PC-3 (cell line): ENCODE results near the gene MACROD2. TPM values are rescaled to one million over a fixed set of nuclear protein-coding genes. Genes with fewer than 3 reads are reported as not detected.

Source experiments
- ATAC-seq: fragments of 200-7000 bp; cut with Tn5 transposase; 2 replicates; pipeline ENCODE4 v1.9.1; 2020; ENCODE audit warnings: mild to moderate bottlenecking, moderate library complexity
- BruUV-seq: library from RNA; stranded (reverse); fragments of 400-500 nt; replicated peaks from 2 replicates; lab custom pipeline; 2021; lab: Mats Ljungman, UMichigan
- CTCF ChIA-PET: fragments of 300-600 bp; sonication (Branson Sonifier 250); formaldehyde crosslinking; loops from one replicate; lab custom pipeline; 2022; ENCODE audit warnings: antibody characterized with exemption; lab: Charles Lee
- POLR2A ChIA-PET: fragments of 300-600 bp; sonication (Branson Sonifier 250); formaldehyde crosslinking; loops from one replicate; lab custom pipeline; 2022; ENCODE audit warnings: antibody characterized with exemption; ENCODE audit not compliant: unreplicated experiment; lab: Charles Lee
- DNase-seq: peaks from one replicate; pipeline ENCODE4 v3.0.0-alpha.2; 2015
- H2AFZ ChIP-seq: fragments of 300-600 bp; sonication (generic); 2 replicates; pipeline ENCODE4 v1.6.0; 2016; ENCODE audit warnings: antibody characterized with exemption, low read length
- H3F3A ChIP-seq: fragments of 300-600 bp; sonication (generic); one replicate; pipeline ENCODE4 v1.6.0; 2017; ENCODE audit warnings: antibody characterized with exemption, low read length, control low read depth, mild to moderate bottlenecking; ENCODE audit not compliant: unreplicated experiment
- H3K27ac ChIP-seq: fragments of 300-600 bp; sonication (generic); 2 replicates; pipeline ENCODE4 v1.5.1; 2016; ENCODE audit warnings: mild to moderate bottlenecking, low read length
- H3K27me3 ChIP-seq: fragments of 300-600 bp; sonication (generic); 2 replicates; pipeline ENCODE4 v1.6.1; 2016; ENCODE audit warnings: low read length, mixed read lengths
- H3K36me3 ChIP-seq: fragments of 300-600 bp; sonication (generic); 2 replicates; pipeline ENCODE4 v1.6.1; 2016; ENCODE audit warnings: low read depth, mixed run types, low read length, mixed read lengths
- H3K4me1 ChIP-seq: fragments of 300-600 bp; sonication (generic); 2 replicates; pipeline ENCODE4 v1.5.1; 2016; ENCODE audit warnings: low read length; ENCODE audit not compliant: insufficient read depth
- H3K4me2 ChIP-seq: fragments of 300-600 bp; sonication (generic); 2 replicates; pipeline ENCODE4 v1.6.0; 2016; ENCODE audit warnings: low read length
- H3K4me3 ChIP-seq: fragments of 300-600 bp; sonication (generic); 2 replicates; pipeline ENCODE4 v1.5.1; 2016; ENCODE audit warnings: mild to moderate bottlenecking, low read length, mixed read lengths
- H3K79me2 ChIP-seq: fragments of 300-600 bp; sonication (generic); 2 replicates; pipeline ENCODE4 v1.6.1; 2017; ENCODE audit warnings: low read length, mixed read lengths
- H3K9ac ChIP-seq: fragments of 300-600 bp; sonication (generic); 2 replicates; pipeline ENCODE4 v1.6.0; 2016; ENCODE audit warnings: mild to moderate bottlenecking, low read length
- H3K9me2 ChIP-seq: fragments of 300-600 bp; sonication (generic); replicated peaks from 2 replicates; pipeline ENCODE4 v1.6.1; 2016; ENCODE audit warnings: mixed run types, low read length, mixed read lengths
- H3K9me3 ChIP-seq: fragments of 300-600 bp; sonication (generic); 2 replicates; pipeline ENCODE4 v1.6.1; 2016; ENCODE audit warnings: low read length, mixed read lengths
- H4K20me1 ChIP-seq: fragments of 300-600 bp; sonication (generic); 2 replicates; pipeline ENCODE4 v1.6.1; 2016; ENCODE audit warnings: low read length, mixed read lengths
- EZH2 ChIP-seq: fragments of 300-600 bp; sonication (generic); IDR thresholded peaks from one replicate; pipeline ENCODE4 v1.6.1; 2017; ENCODE audit warnings: antibody characterized with exemption, mild to moderate bottlenecking, low read length; ENCODE audit not compliant: unreplicated experiment
- EZH2phosphoT487 ChIP-seq: fragments of 300-600 bp; sonication (generic); IDR thresholded peaks from 2 replicates; pipeline ENCODE4 v1.6.1; 2018; ENCODE audit warnings: mild to moderate bottlenecking, antibody characterized with exemption, low read length, borderline replicate concordance
- intact Hi-C: fragments of 100-400 bp; cut with micrococcal nuclease; formaldehyde crosslinking; loops from 2 replicates; pipeline ENCODE4 v1.9.0; 2023
- total RNA-seq: library from RNA; depleted of rRNA; stranded (reverse); fragments of >200 nt; gene quantifications from 2 replicates; pipeline ENCODE4 v1.2.3, GENCODE V29; 2014
- TF ChIP-seq, protein P1 (sequence below): fragments of 300-600 bp; sonication (generic); conservative IDR thresholded peaks from 2 replicates; pipeline ENCODE4 v1.5.1; 2017; ENCODE audit warnings: antibody characterized with exemption, low read depth, mild to moderate bottlenecking, low read length

MACROD2 gene
- total RNA-seq, 1 experiment from 2014 or later, result 3.1 TPM

DNA sequence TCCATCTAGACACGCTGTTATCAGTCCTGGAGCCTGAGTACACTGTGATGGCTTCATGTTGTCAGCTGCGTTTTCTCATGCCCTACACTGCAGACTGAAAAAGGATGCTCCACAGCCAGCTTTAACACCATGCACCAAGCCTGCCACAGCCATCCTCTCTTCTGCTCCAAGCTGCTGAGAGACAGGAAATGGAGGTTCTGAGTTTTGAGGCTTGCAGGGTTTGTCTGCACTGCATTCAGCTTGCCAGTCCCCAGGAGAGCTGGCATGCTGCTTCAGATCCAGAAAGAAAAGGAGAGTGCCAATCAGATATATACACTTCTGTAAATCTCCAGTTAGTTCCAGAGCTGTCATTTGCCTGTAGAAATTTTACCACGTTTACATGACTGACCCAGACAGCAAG, 892.8 kb downstream of the MACROD2 start:
- H3K36me3 ChIP-seq, result no peaks in the 10 kb centered on the region
- H3K9me3 ChIP-seq, result no peaks in the 10 kb centered on the region
- peaks cover 28% of the 10 kb centered on the region for H3K4me1 ChIP-seq
- POLR2A ChIA-PET, result interaction anchor here (0.5 kb wide), 1 partner anchor 233 kb away, joined by 5 read pairs; no protein-coding TSS in a partner anchor
- H3K9ac ChIP-seq, result no peak overlapping the region
- H2AFZ ChIP-seq, result no peak overlapping the region; the same call in 1 of the 2 replicates
- no peak overlapping the region for H3K4me2 ChIP-seq
- H3K27me3 ChIP-seq, result no peaks in the 10 kb centered on the region
- no peak overlapping the region for H3K27ac ChIP-seq
- BruUV-seq, result no TSS peak
- H3K79me2 ChIP-seq, result no peaks in the 10 kb centered on the region
- H3K4me3 ChIP-seq, result no peak overlapping the region
- H4K20me1 ChIP-seq, result no peaks in the 10 kb centered on the region
- TF ChIP-seq EZH2 (no peak), EZH2phosphoT487 (no peak)
- TF ChIP-seq, protein P1, sequence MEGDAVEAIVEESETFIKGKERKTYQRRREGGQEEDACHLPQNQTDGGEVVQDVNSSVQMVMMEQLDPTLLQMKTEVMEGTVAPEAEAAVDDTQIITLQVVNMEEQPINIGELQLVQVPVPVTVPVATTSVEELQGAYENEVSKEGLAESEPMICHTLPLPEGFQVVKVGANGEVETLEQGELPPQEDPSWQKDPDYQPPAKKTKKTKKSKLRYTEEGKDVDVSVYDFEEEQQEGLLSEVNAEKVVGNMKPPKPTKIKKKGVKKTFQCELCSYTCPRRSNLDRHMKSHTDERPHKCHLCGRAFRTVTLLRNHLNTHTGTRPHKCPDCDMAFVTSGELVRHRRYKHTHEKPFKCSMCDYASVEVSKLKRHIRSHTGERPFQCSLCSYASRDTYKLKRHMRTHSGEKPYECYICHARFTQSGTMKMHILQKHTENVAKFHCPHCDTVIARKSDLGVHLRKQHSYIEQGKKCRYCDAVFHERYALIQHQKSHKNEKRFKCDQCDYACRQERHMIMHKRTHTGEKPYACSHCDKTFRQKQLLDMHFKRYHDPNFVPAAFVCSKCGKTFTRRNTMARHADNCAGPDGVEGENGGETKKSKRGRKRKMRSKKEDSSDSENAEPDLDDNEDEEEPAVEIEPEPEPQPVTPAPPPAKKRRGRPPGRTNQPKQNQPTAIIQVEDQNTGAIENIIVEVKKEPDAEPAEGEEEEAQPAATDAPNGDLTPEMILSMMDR, result no peak
- peak; percentile 65 for ATAC-seq
- CTCF ChIA-PET, result no interaction called here
- intact Hi-C loops, result no loop called here
- no peaks in the 10 kb centered on the region for H3F3A ChIP-seq
- no peak for DNase-seq
- no peaks in the 10 kb centered on the region for H3K9me2 ChIP-seq

GRCh38 chr20:14889496-14890255, 894.4 kb downstream of the MACROD2 start:
- no peak overlapping the region for H3K27ac ChIP-seq
- no peaks in the 10 kb centered on the region for H4K20me1 ChIP-seq
- TF ChIP-seq EZH2 (no peak), EZH2phosphoT487 (no peak)
- TF ChIP-seq, protein P1, result no peak
- DNase-seq (no peak), ATAC-seq (no peak)
- CTCF ChIA-PET, result no interaction called here
- H3K79me2 ChIP-seq, result no peaks in the 10 kb centered on the region
- H3K27me3 ChIP-seq, result no peaks in the 10 kb centered on the region
- no peak overlapping the region for H3K4me3 ChIP-seq
- no peak overlapping the region for H2AFZ ChIP-seq
- no peaks in the 10 kb centered on the region for H3K9me3 ChIP-seq
- H3K4me2 ChIP-seq, result no peak overlapping the region
- no peak overlapping the region for H3K9ac ChIP-seq
- intact Hi-C loops, result no loop called here
- H3K4me1 ChIP-seq, result peaks cover 22% of the 10 kb centered on the region
- POLR2A ChIA-PET, result no interaction called here
- H3F3A ChIP-seq, result no peaks in the 10 kb centered on the region
- H3K36me3 ChIP-seq, result no peaks in the 10 kb centered on the region
- BruUV-seq, result no TSS peak
- no peaks in the 10 kb centered on the region for H3K9me2 ChIP-seq

GRCh38 chr20:14890713-14891112, 895.4 kb downstream of the MACROD2 start:
- POLR2A ChIA-PET, result no interaction called here
- no peak for ATAC-seq
- H3K4me2 ChIP-seq, result no peak overlapping the region
- no peak overlapping the region for H2AFZ ChIP-seq
- intact Hi-C loops, result no loop called here
- no TSS peak for BruUV-seq
- H4K20me1 ChIP-seq, result no peaks in the 10 kb centered on the region
- no peaks in the 10 kb centered on the region for H3K9me3 ChIP-seq
- H3K9me2 ChIP-seq, result no peaks in the 10 kb centered on the region
- H3K36me3 ChIP-seq, result no peaks in the 10 kb centered on the region
- no peaks in the 10 kb centered on the region for H3K79me2 ChIP-seq
- no peak overlapping the region for H3K27ac ChIP-seq
- no peak for DNase-seq
- TF ChIP-seq EZH2phosphoT487 (no peak), EZH2 (no peak)
- TF ChIP-seq, protein P1, result no peak
- no peak overlapping the region for H3K9ac ChIP-seq
- CTCF ChIA-PET, result no interaction called here
- no peak overlapping the region for H3K4me3 ChIP-seq
- H3F3A ChIP-seq, result no peaks in the 10 kb centered on the region
- H3K4me1 ChIP-seq, result peaks cover 14% of the 10 kb centered on the region
- H3K27me3 ChIP-seq, result no peaks in the 10 kb centered on the region
